Measurements from ENCODE around the gene TM7SF2.

TM7SF2 gene

DNA sequence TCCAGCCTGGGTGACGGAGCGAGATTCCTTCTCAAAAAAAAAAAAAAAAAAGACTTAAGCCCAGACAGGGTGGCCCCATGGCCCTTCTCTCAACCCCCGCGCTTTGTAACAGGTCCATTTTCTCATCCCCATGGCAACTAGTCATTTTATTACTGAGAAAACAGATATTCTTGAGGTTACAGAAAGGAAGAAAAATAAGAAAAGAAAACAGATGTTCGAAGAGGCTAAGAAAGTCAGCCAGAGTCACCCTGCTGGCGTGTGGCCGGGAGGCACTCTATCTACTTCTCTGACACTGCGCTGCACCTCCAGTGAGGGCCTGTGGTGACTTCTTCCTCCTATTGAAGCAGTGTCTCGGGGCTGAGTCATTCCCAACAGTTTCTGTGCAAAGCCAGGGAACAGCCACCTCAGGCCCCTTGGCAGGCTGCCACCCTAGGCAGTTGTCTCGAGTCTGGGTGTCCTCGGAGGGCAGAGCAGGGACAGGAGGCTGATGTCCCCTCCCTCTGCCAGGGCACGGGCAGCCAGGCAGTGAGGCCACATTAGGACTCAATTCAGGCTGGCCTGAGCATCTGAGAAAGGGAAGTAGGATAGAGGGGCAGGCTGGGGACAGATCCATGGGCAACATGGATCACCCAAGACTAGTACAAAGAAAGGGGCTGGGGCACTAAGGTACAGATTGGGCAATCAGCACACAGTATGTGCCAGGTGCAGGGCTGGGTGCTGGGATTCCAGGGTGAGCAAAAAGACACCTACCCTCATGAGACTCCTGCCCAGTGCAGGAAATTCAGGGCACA lies 39.0 kb downstream of the TM7SF2 start:
- DNase-seq (ENCODE audit: low read depth in 4 of 4, low spot score in 1 of 4): no peak

DNA sequence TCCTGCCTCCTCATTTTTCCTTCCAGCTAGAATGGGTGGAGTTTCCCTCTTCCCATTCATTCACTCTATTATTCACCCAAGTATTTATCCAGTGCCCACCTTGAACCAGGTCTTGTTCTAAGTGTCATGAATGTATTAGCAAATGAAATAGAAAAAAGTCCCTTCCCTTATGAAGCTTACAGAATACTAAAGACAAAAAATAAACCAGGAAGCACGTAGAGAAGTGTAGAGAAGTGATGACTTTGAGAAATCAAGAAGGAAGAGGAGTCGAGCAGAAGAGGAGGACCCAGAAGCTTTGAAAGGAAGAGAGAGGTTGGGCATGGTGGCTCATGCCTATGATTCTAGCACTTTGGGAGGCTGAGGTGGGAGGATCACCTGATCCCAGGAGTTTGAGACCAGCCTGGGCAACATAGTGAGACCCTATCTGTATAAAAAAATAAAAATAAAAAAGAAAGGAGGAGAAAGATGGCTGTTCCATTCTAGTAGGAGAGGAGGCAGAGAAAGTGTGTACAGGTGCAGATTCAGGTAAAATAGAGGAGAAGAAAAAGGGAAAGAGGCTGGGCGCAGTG lies 39.7 kb downstream of the TM7SF2 start:
- DNase-seq (ENCODE audit: low read depth in 4 of 4, low spot score in 1 of 4): no peak

DNA sequence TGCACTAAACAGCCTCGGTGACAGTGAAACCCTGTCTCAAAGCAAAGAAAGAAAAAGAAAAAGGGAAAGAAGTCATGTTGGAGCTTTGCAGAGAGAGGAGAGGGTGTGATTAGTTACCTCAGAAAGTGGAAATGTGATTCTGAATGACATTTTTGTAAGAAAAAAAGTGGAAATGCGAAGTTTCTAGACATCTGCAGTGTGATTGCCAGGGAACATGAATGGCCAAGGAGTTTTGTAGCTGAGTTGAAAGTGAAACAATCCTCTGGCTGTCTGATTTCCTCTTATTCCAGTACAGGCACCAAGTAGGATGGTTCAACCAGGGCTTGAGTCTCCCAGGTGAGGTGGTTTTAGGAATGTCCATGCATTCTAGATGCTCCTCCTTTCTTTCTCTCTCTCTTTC lies 40.5 kb downstream of the TM7SF2 start:
- no peak for DNase-seq (ENCODE audit: low read depth in 4 of 4, low spot score in 1 of 4)

DNA sequence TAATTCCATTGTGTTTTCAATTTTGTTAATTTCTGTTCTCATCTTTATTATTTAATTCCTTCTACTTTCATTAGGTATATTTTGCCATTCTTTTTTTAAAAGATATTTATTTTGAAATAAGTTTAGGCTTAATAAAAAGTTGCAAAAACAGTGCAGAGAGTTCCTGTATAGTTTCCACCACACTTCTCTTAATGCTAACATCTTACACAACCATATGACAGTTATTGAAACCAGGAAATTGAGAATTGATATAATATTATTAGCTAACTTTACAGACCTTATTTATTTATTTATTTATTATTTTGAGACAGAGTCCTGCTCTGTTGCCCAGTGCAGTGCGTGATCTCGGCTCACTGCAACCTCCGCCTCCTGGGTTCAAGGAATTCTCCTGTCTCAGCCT lies 44.6 kb downstream of the TM7SF2 start:
- DNase-seq (ENCODE audit: low read depth in 4 of 4, low spot score in 1 of 4): no peak

DNA sequence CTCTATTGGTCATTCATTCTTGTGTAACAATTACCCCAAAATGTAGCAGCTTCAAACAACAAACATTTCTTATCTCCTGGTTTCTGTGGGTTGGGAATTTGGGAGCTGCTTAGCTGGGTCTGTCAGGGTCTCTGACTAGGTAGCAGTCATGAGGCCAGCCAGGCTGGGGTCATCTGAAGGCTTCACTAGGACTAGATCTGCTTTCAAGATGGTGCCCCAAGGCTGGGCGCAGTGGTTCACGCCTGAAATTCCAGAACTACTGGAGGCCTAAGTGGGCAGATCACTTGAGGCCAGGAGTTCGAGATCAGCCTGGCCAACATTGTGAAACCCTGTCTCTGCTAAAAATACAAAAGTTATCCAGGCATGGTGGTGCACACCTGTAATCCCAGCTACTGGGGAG lies 45.3 kb downstream of the TM7SF2 start:
- DNase-seq (ENCODE audit: low read depth in 4 of 4, low spot score in 1 of 4): no peak

DNA sequence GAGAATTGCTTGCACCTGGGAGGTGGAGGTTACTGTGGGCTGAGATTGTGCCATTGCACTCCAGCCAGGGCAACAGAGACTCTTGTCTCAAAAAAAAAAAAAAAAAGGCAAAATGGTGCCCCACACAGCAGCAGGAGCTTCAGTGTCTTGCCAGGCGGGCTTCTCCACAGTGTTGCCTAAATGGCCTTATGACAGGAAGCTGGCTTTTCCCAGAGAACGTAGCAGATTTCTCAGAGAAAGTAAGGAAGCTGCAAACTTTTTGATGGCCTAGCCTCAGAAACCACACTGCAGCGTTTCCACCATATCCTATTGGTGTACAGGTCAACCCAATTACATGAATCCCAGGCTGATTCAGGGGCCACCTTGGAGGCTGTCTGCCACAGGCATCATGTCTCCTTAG lies 45.7 kb downstream of the TM7SF2 start:
- DNase-seq (ENCODE audit: low read depth in 4 of 4, low spot score in 1 of 4): no peak

DNA sequence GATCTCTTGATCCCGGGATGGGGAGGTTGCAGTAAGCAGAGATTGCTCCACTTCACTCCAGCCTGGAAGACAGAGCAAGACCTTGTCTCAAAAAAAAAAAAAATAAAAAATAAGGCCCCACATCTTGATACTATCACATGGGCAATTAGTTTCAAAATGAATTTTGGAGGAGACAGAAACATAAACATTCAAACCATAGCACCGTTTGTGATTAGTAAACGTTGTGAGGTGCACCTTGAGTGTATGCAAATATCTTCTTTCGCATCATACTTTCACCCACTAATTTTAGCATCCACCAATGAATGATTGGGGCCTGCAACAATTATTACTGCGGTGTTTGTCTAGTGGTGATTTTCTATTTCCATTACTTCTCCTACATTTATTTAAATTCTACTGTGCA lies 47.3 kb downstream of the TM7SF2 start:
- no peak for DNase-seq (ENCODE audit: low read depth in 4 of 4, low spot score in 1 of 4)

DNA sequence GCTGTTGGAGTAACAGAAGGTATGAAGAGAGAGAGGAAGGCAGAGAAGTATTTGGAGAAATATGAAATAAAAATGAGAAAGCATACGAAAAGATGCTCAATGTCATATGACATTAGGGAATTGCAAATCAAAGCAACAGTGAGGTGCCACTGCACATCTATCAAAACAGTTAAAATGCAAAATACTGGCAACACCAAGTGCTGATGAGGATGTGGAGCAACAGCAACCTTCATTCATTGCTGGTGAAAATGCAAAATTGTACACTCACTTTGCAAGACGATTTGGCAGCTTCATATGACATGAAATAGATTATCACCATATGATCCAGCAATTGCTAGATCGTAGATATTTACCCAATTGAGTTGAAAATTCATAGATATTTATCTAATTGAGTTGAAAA lies 49.0 kb downstream of the TM7SF2 start:
- DNase-seq (ENCODE audit: low read depth in 4 of 4, low spot score in 1 of 4): no peak

DNA sequence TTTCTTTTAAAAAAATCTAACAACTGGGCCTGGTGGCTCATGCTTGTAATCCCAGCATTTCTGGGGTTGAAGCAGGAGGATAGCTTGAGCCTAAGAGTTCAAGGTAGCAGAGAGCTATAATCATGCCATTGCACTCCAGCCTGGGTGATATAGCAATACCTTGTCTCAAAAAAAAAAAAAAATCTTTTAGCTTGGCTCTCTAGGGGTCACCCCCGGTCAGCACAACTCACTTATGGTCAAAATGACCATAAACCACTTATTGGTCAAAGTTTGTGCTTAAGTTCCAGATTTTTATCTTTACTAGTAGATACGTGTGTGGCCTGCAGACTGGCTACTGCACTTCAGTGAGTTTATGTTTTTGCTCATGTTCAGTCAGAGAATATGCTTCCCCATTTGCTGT lies 52.0 kb downstream of the TM7SF2 start:
- no peak for DNase-seq (ENCODE audit: low read depth in 4 of 4, low spot score in 1 of 4)

Data from stimulated activated CD4-positive, alpha-beta T cell treated with anti-CD3 and anti-CD28 coated beads, Interleukin-1b, Interleukin-23, amount 100 ng/mL, for 24 hours (primary cell).